ENCODE results near the gene NAA80. TPM values are rescaled to one million over a fixed set of nuclear protein-coding genes. Genes with fewer than 3 reads are reported as not detected.

Gene NAA80, protein sequence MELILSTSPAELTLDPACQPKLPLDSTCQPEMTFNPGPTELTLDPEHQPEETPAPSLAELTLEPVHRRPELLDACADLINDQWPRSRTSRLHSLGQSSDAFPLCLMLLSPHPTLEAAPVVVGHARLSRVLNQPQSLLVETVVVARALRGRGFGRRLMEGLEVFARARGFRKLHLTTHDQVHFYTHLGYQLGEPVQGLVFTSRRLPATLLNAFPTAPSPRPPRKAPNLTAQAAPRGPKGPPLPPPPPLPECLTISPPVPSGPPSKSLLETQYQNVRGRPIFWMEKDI
- total RNA-seq: 5.8 and 6.5 TPM in 2 replicates

DNA sequence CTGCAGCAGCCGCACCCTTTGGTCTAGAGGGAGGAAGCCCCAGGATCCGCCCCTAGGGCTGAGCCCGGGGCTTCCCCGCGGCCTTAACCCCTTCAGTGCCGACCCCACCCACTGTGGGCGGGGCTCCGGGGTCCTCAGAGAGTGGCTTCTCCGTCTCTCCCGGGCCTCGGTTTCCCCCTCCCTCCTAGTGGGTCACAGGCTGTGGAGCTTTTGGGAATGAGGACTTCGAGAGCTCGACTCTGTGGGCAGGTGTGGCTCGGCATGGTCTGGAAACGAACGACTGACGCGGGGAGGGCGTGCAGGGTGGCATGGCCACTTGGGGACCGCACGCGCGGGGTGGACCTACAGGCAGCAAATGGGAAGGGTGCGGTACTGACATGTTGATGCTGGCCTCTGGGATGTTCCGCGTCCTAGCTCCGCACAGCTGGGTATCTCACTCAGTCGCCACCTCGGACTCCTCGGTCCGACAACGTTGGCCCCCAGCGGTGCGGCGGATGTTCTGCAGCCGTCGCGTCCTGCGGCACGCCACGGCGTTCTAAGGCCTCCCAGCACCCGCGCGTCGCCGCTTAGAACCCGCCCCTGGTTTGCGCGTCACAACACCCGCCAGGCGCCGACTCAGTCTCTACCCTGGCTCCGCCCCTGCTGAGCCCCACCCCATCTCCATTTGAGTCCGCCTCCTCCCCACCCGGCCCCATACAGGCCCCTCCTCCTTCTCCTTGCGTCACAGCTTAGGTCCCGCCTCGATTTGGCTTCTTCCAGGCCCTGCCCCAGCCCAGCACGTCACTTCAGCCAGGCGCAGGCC lies at the start of gene NAA80, which contains the start of gene HYAL3:
Gene NAA80, minus strand, starts transcription at position 570 of the 802 bp plus-strand sequence. CDS start 1,942 bp downstream, outside the sequence.
Gene HYAL3, minus strand, starts transcription at position 570 of the 802 bp plus-strand sequence. CDS start 3,803 bp downstream, outside the sequence.
- TF ChIP-seq, protein P1, sequence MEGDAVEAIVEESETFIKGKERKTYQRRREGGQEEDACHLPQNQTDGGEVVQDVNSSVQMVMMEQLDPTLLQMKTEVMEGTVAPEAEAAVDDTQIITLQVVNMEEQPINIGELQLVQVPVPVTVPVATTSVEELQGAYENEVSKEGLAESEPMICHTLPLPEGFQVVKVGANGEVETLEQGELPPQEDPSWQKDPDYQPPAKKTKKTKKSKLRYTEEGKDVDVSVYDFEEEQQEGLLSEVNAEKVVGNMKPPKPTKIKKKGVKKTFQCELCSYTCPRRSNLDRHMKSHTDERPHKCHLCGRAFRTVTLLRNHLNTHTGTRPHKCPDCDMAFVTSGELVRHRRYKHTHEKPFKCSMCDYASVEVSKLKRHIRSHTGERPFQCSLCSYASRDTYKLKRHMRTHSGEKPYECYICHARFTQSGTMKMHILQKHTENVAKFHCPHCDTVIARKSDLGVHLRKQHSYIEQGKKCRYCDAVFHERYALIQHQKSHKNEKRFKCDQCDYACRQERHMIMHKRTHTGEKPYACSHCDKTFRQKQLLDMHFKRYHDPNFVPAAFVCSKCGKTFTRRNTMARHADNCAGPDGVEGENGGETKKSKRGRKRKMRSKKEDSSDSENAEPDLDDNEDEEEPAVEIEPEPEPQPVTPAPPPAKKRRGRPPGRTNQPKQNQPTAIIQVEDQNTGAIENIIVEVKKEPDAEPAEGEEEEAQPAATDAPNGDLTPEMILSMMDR (IDR thresholded peaks at IDR 0.05; ENCODE audit: insufficient read depth, low read depth, low read length): no peak
- peak within 1 kb of the TSS; percentile 81 for H3K4me3 ChIP-seq (ENCODE audit: low read depth, low read length)

DNA sequence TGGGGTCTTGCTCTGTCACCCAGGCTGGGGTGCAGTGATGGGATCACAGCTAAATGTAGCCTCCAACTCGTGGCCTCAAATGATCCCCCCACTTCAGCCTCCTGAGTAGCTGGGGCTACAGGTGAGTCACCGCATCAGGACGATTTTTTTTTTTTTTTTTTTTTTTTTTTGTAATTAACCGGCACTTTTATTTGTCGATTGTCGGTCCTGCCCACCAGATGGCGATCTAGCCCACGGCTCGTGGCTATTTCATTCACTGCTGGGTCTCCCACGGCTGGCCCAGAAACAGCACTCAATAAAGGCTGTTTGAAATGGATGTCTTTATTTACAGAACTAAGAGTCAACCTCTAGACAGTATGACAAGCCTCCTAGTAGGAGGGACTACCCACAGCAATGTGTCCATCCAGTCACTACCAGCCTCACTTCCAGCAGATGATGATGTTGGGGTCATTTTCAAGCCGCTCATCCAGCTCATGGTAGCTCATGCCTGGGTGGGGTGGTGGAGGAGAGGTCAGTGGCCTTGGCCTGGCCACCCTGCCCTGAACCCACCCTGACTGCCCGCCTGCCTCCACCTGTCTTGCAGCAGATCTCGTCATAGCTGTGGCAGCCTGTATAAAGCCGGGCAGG lies 48.1 kb upstream of the NAA80 start:
- peak; percentile 72 for DNase-seq (ENCODE audit: low read depth)
- TF ChIP-seq, protein P1 (IDR thresholded peaks at IDR 0.05; ENCODE audit: insufficient read depth, low read depth, low read length): peak; percentile 61
- no peak overlapping the region for H3K4me3 ChIP-seq (ENCODE audit: low read depth, low read length)

More for the DNA sequence above, at the start of gene NAA80, which contains the start of gene HYAL3:
- DNase-seq (ENCODE audit: low read depth): peak; percentile 100

DNA sequence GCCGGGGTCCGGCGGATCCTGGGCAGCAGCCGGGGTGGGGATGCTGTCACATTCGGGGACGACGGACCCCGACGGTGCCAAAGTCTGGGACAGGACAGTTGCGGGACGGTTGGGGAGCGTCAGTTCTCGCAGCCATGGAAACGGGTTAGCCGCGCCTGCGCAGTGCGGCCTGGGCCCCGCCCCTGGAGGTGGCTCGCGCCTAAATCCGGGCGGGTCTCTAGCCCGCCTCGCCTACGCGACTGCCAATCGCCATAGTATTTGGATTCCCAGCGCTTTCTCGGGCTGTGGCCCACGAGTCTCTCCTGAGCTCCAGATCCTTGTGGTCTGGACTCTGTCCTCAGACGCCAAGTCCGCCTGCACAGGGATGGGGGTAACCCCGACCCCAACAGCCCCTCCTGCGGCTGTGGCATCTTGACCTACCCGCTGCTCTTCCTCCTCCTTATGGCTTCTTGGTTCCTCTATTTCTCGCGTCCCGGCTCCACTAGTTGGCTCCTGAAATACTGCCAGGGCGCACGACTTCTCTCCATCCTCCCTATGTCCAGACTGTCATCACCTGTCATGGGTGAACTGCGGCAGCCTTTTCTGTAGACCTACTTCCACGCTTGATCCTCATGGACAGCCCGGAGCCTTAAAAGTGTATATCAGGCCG lies 46.5 kb upstream of the NAA80 start, which contains the start of gene ZMYND10:
Gene ZMYND10, minus strand, starts transcription at position 147 of the 649 bp plus-strand sequence. CDS start 153 bp downstream, outside the sequence.
- DNase-seq (ENCODE audit: low read depth): peak; percentile 51
- TF ChIP-seq, protein P1 (IDR thresholded peaks at IDR 0.05; ENCODE audit: insufficient read depth, low read depth, low read length): no peak
- H3K4me3 ChIP-seq (ENCODE audit: low read depth, low read length): peak within 1 kb of the TSS; percentile 59

DNA sequence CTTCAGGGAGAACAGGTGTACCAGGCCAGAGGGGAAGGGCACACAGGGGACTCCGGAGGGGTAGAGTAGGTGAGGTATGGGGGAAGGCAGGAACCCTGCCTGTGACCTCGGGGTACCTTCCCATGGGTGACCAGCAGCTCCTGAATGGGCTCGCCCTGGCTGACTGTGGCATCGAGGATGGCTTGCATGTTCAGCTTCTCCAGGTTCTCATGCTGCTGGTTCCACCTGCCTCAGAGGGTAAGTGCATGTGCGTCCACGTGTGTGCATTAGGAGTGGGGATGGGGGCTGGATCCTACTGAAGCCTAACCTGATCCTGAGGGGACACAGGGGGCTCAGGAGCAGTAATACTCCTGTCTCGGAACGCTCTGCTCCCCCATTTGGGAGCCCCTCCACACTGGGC lies 45.8 kb upstream of the NAA80 start:
- DNase-seq (ENCODE audit: low read depth): no peak
- TF ChIP-seq, protein P1 (IDR thresholded peaks at IDR 0.05; ENCODE audit: insufficient read depth, low read depth, low read length): no peak
- H3K4me3 ChIP-seq (ENCODE audit: low read depth, low read length): peak overlapping the region; percentile 59

DNA sequence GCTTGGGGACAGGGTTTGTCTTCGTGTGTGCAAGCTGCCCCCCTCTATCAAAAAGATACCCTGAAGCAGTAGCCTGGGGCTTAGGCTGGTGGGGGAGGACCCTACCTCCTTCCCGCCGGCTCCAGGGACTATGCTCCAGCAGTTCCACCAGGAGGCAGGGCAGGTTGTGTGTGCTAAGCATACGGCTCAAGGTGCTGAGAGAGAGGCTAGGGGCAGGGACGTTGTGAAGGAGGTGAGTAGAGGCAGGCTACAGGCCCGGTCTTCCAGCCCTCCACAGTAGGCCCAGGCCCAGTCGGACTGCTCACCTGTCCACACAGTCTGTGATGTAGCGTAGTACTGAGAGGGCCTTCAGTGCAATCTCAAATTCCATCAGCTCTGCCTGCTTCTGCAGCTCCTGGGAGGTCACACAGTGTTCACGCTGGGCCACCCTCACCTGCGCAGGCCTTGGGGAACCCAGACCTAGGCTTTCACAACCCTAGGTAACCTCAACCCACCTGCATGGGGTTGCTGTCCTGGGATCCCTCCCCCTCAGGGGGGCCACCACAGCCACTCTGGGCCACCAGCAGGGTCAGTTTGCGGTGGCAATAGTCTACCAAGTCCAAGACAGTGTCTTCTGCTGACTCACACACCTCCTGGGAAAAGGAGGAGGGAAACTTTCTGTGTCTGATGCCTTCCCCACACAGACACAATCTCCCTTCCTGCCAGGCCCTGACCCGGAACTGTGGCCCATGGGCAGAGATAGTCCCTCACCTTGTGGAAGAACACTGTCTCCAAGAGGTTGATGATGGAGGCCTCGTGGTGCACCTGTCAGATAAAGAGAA lies 43.8 kb upstream of the NAA80 start:
- TF ChIP-seq, protein P1 (IDR thresholded peaks at IDR 0.05; ENCODE audit: insufficient read depth, low read depth, low read length): no peak
- DNase-seq (ENCODE audit: low read depth): no peak
- H3K4me3 ChIP-seq (ENCODE audit: low read depth, low read length): no peak overlapping the region

All from fibroblast of villous mesenchyme (primary cell).